Middle frontal gyrus (tissue), 1 donor: ENCODE measurements around the gene INTS6.

Experiments used
- DNase-seq: peaks from one replicate; pipeline ENCODE4 v3.0.0-alpha.2; 2015; ENCODE audit warnings: low spot score; ENCODE audit errors: extremely low spot score

The INTS6 gene

DNA sequence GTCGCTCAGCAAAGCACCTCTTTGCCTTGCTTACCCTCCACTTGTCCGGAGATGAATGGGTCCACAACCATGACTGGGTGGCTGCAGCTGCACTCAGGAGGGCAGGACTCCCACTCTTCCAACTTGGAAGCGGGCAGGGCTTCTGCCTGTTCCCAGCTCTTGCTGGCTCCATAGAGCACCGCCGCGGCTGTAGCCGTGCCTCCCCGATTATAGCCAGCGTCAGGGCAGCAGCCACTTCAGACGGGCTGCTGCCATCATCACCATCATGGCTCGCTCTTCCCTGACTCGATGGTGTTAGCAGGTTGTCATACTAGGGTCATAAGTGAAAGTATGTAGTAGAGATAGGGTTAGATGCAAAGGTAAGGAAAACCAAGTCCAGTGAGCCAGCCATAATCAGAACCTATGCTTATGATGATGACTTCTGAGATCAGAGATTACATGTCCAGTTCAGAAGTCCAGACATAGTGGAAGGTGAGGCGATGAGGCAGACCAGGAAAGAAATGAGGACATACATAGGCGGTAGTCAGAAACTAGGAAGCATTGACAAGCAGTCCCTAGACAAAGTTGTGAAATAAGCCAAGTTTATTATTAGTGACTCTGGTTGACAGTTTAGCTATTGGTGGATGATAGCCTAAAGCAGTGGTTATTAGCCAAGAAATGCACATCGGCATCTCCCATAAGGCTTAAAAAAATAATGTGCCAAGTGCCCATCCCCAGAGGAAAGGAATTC lies 4.4 kb upstream of the INTS6 start:
- DNase-seq: no peak

GRCh38 chr13:51456510-51456909 lies 3.7 kb upstream of the INTS6 start:
- DNase-seq: no peak

DNA sequence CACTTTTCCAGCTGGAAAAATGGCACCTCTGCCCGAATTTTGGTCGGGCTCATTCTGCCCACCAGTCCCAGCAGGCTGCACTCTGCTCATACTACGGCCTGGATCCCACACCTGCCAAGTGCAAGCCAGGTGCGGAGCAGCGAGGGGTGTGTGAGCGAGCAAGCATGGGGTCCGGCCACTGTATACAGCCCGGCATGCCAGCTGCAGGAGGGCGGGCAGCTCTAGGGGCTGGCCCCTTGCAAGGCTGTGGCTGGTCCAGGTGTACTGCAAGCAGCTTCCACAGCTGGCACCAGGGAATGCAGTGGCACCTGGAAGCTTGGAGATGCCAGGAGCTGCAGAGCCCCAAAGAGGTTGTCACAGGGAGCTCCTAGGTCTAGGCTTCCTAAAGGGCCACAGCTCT lies 2.7 kb upstream of the INTS6 start:
- DNase-seq: no peak

DNA sequence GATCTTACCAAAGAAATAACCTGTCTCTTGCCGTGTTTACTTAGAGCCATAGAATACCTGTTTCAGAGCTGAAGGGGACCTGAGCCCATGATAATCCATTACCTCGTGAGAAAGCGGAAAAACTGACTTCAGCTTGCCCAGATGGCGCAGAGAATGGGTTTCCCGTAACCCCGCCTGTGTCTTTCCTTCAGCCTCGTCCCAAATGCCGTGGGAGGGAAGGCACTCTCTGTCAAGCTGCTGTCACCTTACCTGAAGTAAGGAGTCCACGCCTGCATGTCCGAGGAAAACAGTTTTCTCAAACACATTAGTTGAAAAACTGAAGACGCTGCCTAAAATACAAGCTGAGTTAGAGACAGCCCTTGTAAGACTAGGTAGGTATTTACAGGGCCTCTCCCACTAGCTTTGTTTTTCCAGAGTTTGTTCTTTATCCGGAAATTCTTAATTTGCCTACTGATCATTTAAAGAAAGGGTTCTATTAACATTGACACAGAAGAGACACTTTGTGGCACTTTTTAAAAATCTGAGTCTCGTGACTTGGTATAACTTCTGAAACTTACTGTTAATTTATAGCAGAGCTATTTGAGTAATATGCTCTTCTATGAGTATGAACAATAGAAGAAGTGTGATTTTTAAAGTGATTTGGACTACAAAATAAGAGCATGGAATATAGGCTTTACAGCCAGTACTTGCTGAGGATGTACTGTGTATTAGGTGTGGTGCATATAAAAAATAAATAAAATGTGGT lies 1.3 kb upstream of the INTS6 start:
- DNase-seq: no peak

DNA sequence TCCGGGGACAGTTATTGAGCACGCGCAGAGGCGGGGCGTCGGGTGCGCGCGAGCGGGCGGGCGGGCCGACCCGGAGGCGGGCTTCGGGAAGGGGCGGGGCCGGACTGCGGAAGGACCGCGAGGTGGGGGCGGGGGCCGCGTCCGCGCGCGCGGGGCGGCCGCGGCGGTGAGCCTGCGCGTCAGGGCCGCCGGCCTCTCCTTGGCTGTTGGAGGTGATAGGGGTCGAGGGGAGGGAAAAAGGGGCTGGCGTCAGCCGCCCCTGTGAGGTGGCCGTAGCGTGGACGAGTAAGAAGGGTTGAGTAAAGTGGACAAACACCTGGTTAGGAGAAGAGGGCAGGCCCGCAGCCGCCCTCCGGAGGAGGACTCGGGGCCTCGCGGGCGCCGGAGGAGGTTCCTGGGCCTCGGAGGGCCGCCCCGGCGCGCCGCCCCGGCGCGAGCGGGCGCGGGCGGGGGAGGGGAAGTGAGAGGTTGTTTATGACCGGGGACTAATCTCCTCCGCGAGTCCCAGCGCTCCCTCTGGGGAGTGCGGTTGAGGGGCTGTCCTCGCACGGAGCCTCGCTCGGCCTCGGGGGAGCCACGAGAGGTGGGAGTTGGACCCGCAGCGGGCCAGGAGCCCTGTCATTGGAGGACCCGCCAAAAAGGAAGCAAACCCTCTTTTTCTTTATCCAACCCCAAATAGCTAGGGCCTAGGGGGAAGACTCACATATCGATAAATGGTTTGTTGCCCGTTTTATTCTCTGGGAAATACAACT lies 547 bp upstream of the INTS6 start:
- DNase-seq: peak; percentile 17

- peak; percentile 29 for DNase-seq
Measured at GRCh38 chr13:51451467-51452360, 1.1 kb downstream of the INTS6 start.

GRCh38 chr13:51451134-51451466 lies 1.7 kb downstream of the INTS6 start:
- no peak for DNase-seq

GRCh38 chr13:51449018-51449417 lies 3.8 kb downstream of the INTS6 start:
- DNase-seq: no peak

- DNase-seq: no peak
Measured at GRCh38 chr13:51444922-51445321, 7.9 kb downstream of the INTS6 start.

GRCh38 chr13:51440381-51440780 lies 12.5 kb downstream of the INTS6 start:
- DNase-seq: no peak

DNA sequence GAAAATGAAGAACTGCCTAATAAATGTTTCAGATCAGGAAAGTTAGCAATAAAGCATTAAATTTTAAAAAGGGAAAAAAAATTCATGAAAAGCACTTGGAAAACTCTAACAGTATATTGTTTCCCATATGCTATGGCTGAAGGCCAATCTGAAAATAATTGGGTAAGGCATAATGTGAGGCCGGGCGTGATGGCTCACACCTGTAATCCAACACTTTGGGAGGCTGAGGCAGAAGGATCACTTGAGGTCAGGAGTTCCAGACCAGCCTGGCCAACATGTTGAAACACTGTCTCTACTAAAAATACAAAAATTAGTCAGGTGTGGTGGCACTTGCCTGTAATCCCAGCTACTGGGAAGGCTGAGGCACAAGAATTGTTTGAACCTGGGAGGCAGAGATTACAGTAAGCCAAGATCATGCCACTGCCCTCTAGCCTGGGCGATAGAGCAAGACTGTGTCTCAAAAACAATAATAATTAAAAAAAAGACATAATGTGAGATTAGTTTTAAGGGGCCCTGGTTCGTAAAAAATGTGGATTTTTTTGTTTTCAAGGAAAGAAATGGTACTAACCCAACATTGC lies 15.2 kb downstream of the INTS6 start:
- no peak for DNase-seq

GRCh38 chr13:51435002-51435578 lies 17.7 kb downstream of the INTS6 start:
- DNase-seq: no peak

GRCh38 chr13:51432576-51432975 lies 20.3 kb downstream of the INTS6 start:
- no peak for DNase-seq

GRCh38 chr13:51426982-51427381 lies 25.9 kb downstream of the INTS6 start:
- no peak for DNase-seq

- DNase-seq: no peak
Measured at GRCh38 chr13:51425410-51426042, 27.3 kb downstream of the INTS6 start.

DNA sequence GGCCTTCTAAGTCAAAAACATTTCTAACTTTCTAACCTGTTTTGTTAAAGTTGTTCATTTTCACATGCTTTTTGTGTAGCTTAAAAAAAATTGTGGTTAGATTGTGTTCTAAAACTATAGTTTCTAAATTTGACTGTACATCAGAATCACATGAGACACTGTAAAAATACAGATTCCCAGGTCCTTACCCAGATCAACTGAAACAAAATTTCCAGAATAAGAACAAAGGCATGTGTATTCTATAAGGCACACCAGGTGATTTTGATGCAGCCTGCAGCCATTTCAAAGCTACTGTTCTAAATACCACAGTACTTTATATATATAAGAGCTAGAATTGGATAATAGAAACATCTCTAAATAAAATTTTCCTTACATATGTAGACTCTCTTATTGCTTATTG lies 29.1 kb downstream of the INTS6 start:
- DNase-seq: no peak

DNA sequence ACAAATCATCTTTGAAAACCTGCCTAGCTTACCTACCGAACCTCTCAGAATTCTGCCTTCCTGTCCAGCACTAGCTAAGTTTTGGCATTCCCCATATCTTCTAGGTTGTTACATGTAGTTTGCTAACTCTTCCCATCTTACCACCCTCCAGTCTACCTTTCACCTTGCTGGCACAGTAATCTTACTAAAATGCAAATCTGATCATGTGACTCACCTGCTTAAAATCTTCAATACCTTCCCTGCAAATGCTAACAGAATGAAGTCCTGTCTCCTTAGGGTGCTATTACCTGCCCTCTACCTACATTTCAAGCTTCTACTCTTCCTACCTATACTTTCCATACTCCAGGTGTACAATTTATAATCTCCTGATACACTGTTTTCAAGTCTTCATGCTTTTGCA lies 30.4 kb downstream of the INTS6 start:
- DNase-seq: no peak

DNA sequence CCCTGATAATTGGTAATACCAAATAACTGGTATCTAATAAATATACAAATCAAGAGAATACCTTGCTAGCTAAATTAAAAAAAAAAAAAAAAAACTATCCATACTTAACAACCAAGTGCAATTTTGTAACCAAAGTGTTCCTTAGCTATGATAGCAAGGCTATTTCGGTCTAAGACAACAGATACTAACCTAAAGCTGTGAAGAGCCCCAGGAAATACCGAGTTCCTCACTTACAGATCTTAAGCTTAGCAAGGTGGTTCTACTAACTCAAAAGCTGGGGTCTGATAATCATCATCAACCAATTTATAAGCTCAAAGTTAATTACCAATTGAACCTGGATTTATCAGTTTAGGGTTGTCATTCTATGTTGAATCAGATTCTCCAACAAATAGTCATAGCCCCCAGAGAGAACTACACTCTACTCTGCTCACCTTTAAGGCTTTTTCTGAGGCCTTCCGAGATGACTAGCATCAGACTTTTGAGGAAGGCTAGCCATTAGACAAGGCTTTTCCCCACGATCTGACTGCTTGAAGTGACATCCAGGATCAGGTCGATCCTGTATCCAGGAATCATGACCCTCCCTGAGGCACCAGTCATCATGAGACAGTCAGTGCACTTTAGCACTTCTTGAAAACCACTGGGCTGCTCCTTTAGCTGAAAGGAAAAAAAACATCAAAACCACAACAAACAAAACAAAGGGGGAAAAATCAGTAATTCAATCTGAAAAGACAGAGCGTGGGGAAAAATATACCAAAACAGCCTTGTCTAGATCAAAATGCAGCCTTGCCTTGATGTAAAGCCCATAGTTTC lies 31.9 kb downstream of the INTS6 start:
- DNase-seq: no peak

GRCh38 chr13:51419001-51419636 lies 33.7 kb downstream of the INTS6 start:
- no peak for DNase-seq
